Measurements from ENCODE around the gene AGAP6. TPM values are rescaled to one million over a fixed set of nuclear protein-coding genes. Genes with fewer than 3 reads are reported as not detected.
"Not testable (repeated sequence)": the region's sequence is repeated elsewhere in the genome, so short reads cannot be mapped to it uniquely, and the experiment has no call there.

The AGAP6 gene
- total RNA-seq, 1 donor from 2014 or later = 8.6 TPM

DNA sequence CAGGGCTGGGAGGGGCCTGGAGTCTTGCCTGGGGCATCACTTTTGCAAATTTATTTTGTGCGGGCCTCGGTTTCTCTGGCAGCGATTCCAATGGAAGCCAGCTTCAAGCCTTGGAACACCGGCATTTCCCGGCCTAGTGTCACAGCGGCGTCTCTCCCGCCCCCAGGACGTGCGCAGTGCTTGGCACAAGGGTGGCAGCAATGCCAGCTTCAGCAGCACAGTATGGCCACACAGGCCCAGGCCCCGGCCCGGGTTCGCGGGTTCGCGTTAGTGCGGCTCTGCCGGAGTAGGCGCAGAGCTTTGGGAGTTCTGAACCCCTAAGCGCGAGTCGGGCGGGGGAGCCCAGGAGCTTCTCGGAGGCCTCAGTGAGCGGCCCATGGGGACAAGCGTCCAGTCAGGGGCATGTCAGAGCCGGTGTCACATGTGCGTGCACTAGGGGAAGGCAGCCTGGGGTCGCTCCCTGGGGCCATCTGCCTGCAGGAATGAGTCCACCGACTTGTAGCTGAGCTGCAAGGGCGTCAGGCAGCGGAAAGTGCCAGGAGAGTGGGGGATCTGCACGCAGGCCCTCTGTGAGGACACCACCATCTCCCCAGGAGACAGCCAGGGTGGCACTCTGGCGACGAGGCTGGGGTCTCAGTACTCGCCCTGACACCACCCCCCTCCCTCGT, 36.6 kb downstream of the AGAP6 start:
- not testable (repeated sequence) for DNase-seq (ENCODE audit: low spot score)

DNA sequence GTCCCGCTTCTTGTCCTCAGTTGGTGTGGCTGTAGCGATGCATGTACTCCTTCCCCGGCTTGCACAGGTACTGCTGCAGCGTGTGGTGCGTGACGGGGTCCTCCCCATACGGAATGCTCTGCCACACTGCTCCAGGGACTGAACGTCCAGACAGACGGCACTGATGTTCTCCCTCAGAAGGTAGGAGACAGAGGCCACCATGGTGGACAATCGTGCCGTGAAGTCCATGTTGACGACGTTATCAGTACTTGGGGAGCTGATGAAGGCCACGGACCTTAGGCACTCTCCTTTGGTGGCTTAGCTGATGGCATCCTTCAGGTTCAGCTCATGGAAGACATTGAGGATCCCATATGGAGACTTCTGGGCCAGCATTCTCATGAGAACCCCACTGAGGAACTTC, 37.4 kb downstream of the AGAP6 start:
- no peak for DNase-seq (ENCODE audit: low spot score)

DNA sequence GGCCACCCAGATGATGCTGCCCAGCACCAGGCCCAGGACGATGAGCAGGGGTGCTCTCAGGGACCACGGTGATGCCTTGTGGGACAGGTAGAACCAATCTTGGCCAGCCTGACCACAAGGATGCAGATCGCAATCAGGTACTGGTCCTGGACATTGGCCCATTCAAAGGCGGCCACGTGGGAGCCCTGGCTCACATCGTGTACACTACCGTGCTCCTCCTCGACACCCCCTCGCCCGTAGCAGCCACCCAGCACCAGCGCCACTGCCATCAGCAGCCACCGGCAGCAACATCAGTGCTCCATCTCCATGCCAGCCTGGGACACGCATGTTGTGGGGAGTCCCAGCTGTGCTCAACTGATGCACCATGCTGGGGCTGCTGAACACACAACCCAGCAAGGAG, 39.0 kb downstream of the AGAP6 start:
- no peak for DNase-seq (ENCODE audit: low spot score)

DNA sequence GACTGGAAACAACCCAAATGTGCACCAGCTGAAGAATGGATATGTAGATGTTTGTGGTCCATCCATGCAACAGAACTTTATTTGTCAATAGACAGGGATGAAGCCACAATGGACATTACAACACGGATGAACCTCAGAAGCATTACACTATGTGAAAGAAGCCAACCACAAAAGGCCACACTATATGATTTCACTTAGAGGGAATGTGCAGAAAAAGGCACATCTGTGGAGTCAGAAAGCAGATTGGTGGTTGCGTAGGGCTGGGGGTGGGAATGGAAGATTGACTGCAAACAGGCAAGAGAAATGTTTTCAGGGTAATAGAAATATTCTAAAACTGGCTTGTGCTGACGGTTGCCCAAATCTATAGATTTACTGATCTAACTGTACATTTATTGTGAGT, 45.3 kb downstream of the AGAP6 start:
- DNase-seq (ENCODE audit: low spot score) = no peak

DNA sequence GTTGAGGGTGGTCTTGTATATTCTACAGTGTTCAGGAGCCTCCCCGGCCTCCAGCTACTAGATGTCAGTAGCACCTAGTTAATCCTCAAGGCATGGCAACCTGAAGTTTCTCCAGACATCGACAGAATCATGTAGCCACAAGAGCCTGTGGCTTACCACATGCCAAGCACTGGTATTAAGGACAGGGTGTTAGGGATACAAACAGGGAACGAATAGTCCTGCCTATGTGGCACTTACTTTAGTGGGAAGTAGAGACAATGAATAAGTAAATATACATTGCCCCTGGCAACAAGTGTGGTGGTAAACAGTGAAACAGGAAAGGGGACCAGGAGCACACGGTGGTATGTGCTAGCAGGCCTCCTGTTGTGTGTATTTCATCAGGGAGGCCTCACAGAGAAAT, 47.1 kb downstream of the AGAP6 start:
- not testable (repeated sequence) for DNase-seq (ENCODE audit: low spot score)

DNA sequence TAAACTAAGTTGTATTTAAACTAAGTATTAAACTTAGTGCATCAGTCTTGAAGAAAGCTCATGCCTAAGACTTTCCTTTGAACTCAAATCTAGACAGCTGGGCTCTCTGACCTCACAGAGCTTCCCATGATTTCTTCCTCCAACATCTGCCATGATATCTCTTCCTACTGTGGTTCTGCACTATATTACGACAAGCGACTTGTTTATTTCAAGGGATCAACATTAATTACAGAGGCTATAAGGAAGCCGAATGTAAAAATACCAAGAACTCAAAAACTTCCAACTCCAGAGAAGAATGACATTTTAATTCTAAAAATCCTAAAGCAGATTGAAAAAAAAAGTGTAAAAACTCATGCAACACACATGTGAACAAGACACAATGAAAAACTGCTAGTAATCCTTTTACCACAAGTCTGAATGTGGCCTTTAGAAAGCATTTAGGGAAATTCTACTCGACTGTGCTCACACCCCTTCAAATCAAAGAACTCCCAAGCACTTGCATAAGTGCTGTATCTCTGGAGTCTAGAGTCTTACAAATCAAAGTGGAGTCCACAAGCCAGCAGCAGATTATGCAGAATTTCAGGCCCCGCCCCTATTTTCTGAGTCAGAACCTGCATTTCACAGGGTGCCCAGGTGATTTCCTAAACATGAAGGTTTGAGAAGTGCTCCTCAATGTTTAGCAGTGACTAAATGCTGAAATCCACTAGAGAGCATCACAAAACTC, 56.9 kb downstream of the AGAP6 start:
- DNase-seq (ENCODE audit: low spot score) = no peak

DNA sequence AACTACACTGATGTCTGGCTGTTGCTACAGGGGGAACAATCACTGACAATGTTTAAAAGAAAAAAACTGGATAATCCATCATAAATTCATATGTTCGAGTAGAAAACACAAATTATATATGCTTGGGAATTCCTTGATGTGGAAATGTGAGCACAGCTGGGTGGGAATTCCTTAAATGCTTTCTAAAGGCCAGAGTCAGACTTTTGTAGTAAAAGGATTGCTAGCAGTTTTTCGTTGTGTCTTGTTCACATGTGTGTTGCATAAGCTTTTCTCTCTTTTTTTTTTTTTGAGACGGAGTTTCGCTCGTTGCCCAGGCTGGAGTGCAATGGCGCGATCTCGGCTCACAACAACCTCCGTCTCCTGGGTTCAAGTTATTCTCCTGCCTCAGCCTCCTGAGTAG, 58.3 kb downstream of the AGAP6 start:
- not testable (repeated sequence) for DNase-seq (ENCODE audit: low spot score)

DNA sequence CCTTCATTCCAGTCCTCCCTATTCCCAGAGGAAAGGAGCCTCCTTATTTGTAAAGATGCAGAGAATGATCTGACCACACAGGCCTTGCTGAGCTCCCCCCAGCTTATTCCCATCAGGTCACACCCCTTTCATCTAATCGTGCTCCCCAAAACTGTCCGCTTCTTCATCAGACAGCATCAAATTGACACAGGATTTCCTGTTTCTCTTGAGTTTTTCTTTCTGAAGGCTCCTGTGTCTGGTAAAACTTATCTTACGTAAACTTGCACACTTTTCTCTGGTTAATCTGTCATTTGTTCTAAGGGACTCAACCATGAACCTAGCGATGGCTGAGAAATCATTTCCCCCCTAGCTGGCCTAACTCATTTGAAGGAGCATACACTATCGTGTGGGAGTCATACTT, 59.4 kb downstream of the AGAP6 start:
- not testable (repeated sequence) for DNase-seq (ENCODE audit: low spot score)

DNA sequence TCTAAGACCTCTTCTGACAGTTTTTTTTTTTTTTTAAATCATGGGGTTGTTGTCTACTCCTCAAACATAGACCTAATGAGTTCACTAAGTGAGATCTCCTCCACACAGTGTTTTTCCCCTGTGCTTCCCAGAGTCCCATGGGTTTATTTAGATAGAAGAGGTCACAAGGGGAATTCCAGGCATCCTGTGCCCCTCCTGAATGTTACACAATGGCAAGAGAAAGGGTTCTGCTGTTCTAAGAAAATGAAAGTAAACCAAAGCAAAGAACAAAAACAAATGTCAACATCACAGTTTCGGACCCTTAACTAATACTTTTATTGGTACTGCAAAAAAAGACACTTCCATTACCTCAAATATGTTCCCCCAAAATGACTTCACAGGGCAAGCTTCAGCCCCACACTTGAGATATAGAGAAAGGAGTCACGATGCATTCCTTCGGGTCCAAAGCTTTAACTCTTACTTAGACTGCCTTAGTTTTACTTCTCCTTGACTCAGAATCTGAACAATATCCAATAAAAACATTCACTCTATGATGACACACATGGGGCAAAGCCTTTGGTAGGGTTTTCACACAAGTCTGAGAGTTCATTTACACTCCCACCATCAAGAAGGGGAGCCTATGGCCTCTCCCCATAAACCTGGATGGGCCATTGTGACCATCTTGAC, 63.9 kb downstream of the AGAP6 start:
- not testable (repeated sequence) for DNase-seq (ENCODE audit: low spot score)

DNA sequence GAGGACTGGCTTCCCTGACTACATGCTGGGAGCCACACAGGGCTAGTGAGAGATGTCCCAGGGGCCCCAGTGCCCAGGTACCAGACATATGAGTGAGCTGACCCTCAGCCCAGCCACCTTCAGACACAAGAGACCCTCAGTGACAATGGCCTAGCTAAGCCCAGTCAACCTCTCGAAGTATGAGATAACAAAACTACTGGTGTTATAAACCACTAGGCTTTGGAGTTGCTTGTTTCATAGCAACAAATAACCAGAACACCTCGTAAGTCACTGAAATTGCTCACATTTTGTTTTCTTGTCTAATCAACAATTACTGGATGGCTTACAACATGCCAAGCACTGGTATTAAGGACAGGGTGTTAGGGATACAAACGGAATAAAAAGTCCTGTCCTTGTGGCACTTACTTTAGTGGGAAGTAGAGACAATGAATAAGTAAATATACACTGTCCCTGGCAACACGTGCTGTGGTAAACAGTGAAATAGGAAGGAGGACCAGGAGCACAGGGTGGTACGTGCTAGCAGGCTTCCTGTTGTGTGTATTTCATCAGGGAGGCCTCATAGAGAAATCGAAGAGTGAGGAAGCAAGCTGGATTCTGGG, 64.7 kb downstream of the AGAP6 start:
- DNase-seq (ENCODE audit: low spot score) = not testable (repeated sequence)

DNA sequence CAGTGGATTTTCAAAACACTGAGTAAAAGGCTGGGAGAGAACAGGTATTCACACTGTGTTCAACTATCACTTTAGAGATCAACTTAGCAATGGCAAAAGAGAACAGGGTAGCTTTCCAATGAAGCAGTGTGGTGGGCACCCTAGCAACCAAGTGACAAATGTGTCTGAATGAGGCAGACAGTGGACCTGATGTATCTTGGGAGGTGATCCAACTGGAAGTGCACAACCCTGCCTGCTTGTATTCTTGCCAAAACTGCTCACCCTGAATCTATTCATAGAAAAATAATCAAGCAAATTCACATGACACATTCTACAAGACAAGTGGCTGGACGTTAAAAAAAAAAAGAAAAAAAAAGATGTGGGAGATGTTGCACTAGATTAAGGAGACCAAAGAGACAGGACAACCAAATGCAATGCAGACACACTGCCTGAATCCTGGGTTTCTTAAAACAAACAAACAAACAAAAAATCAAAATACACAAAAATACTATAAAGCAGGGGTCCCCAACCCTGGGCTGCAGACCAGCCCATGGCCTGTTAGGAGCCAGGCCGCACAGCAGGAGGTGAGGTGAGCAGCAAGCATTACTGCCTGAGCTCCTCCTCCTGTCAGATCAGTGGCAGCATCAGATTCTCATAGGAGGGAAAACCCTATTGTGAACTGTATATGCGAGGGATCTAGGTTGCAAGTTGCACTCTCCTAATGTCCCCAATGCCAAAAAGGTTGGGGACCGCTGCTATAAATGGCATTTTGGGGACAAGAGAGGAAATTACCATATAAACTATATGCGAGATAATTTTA, 67.5 kb downstream of the AGAP6 start:
- DNase-seq (ENCODE audit: low spot score) = not testable (repeated sequence)

DNA sequence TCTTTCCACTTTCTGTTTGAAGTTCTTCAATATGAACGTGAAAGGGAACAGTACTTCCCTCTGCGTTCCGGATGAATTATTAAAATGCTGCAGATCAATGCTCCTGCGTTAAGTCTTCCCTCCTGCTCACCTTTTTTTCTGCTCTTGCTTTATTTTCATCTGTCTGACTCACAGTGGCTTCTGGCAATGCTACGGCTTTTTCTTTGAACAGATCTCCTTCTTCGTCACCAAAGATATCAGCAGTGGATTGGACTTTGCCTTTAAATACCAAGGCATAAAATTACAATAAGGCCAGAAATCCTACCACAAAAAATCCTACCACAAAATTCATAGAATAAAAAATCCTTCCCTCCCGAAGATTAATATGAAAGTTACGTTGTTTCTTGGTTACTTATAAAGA, 68.4 kb downstream of the AGAP6 start:
- DNase-seq (ENCODE audit: low spot score) = peak; percentile 10

DNA sequence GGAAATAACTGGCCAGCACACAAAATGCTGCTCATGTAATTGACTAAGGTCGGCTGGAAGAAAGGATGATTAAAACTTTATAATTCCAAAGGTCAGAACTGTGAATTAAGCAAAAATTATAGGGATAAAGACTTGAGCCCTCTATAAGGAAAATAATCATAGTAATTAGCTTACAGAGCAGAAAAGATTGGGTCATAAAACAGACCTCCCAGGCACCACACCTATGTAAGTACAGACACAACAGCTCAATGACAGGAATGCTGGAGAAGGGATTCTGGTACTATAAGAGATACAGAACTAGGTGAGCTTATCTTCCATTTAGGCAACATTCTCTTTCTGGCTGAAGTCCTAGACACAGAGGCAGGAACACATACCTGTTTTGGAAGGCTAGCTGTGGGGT, 70.5 kb downstream of the AGAP6 start:
- DNase-seq (ENCODE audit: low spot score) = not testable (repeated sequence)

DNA sequence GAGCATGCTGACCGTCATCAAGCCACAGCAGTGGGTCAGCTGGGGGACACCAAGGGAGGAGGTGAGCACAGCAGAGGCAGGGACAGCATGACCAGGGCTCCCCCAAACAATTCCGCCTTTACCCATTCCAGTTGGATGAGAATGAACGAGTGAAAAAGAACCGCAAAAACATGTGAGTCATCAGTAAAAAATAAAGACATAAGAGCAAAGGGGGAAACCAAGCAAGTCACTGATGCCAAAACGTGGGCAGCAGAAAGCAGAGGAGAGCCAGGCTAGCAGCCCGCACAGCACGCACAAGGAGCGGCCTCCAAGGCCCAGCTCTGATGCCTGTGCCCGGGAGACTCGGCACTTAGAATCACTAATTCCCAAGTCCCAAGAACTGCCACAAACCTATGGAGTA, 71.7 kb downstream of the AGAP6 start:
- not testable (repeated sequence) for DNase-seq (ENCODE audit: low spot score)

Other genes starting within 250 kb of the AGAP6 start
- gene OGDHL, start 226.1 kb upstream of the AGAP6 start, total RNA-seq = 5.3 TPM
- gene PARG, start 46.4 kb upstream of the AGAP6 start, total RNA-seq = 31.7 TPM
- gene TIMM23B, start 46.4 kb upstream of the AGAP6 start, total RNA-seq = 9.6 TPM
- gene WASHC2A, start 79.5 kb downstream of the AGAP6 start, total RNA-seq = 38.8 TPM

Measured in mucosa of gallbladder (tissue), 1 donor.